ENCODE measurements around the gene ELANE.

ELANE gene

GRCh38 chr19:898663-899062 lies 46.6 kb downstream of the ELANE start:
- DNase-seq (ENCODE audit: low spot score) = peak; percentile 82

GRCh38 chr19:899336-900042 lies 47.4 kb downstream of the ELANE start:
- no peak for DNase-seq (ENCODE audit: low spot score)

- no peak for DNase-seq (ENCODE audit: low spot score)
Observed at GRCh38 chr19:900043-900301, 47.9 kb downstream of the ELANE start.

DNA sequence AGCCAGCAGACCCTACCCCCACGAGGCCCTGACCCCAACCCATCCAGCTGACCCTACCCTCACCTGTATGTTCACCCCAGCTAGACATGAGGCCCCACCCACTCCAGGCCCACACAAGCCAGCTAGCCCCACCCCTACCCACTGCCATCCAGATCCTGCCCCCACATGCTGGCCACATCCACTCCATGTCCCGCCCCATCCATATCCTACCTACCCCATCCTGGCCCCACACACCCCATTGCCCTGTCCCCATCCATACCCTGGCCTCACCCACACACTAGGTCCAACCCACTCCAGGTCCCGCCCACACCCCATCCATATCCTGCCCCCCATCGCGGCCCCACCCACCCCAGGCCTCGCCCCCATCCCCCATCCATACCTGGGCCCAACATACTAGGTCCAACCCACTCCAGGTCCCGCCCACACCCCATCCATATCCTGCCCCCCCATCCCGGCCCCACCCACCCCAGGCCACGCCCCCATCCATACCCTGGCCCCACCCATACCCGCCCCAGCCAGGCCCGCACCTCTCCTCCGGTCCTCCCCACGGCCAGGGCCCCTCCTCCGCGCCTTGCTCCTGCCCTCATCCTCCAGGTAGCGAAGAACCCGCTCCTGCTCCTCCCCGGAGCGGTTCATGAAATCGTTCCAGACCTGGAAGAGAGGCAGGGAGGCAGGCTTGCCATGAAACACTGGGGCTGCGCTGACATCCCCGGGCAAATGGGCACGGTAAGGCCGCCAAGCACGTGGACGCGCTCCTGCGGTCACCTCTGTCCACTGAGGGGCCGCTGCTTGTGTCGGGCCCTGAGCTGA lies 48.4 kb downstream of the ELANE start:
- no peak for DNase-seq (ENCODE audit: low spot score)

DNA sequence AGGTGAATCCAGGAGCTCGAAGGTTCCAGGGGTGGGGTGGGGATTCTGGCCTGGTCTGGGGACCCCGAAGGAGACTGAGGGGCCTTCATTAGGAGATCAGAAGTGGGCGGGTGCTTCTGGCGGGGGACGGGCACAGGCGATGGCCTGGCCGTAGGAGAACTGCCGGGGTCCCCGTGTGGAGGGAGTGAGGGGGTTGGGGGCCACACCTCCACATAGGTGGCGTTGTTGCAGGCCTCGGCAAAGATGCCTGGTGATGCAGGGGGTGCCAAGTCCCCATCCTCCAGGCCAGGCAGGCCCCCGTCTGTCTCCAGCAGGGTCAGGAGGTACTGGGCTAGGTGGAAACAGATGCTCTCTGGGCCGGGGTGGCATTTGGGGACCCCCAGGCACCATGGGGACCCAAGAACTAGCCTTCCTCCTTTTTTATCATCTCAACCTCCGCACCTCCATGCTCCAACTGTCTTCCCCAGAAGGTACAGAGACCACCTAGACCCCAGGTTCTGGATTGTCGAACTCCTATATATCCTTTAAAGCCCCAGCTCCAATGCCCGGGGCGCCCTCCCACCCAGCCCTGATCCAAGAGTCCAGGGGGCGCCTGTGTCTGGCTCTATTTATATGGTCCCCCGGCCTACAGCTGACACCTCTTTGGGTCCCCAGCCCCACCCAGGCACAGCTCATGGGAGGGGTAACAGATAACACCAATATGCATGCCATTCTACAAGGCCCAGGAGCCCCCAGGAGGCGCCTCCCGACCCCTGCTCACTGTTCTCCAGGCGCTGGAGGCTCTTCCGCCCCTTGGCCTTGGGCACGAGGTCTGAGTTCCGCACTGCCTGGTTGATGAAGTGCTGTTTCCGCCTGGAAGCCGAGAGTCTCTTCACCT lies 49.4 kb downstream of the ELANE start:
- no peak for DNase-seq (ENCODE audit: low spot score)

DNA sequence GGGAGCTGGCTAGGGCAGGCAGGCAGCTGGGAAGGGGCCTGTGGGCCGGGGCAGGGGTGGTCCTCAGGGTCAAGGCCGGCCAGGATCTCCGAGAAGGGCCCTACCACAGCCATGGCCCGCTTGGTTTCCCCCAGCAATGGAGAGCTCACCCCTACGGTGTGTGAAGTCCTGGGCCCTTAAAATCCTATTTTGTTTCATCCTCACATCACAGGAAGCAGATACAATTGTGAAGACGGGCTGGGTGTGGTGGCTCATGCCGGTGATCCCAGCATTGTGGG lies 49.9 kb downstream of the ELANE start:
- DNase-seq (ENCODE audit: low spot score) = no peak

- DNase-seq (ENCODE audit: low spot score) = no peak
Observed at GRCh38 chr19:902446-903226, 50.5 kb downstream of the ELANE start.

DNA sequence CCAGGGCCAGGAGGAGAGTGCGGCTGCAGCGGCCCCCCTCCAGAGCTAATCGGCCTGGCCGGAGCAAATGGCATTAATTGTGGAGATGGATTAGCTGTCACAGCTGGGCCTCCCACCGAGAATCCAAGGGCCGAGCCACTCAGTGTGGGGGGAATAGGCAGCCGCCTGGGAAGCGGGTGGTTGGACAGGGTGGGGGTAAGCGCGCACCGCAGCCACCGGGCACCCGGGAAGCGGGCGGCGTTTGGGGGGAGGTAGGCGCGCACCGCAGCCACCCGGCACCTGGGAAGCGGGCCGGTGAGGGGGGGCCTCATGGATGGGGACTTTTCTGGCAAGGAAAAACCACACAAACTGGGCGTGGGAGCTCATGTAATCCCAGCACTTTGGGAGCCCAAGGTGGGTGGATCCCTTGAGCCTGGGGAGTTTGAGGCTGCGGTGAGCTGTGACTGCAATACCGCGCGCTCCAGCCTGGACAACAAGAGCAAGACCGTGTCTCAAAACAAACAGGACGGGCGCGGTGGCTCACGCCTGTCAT lies 51.2 kb downstream of the ELANE start:
- no peak for DNase-seq (ENCODE audit: low spot score)

DNA sequence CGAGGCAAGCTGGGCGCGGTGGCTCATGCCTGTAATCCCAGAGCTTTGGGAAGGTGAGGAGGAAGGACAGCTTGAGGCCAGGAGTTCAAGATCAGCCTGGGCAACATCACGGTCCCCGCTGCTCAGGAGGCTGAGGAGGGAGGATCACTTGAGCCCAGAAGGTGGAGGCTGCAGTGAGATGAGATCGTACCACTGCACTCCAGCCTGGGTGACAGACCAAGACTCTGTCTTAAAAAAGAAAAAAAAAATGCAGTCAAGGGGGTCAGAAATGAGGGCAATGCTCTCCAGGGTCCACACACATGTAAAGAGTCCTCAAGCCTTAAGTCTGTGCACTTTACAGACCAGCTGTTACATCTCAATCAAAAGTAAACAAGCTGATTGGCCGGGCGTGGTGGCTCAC lies 52.4 kb downstream of the ELANE start:
- no peak for DNase-seq (ENCODE audit: low spot score)
